Esophagus squamous epithelium (tissue), 5 donors: ENCODE measurements around the gene ADAM12. TPM values are rescaled to one million over a fixed set of nuclear protein-coding genes. Genes with fewer than 3 reads are reported as not detected.
A peak's percentile ranks its signal among the peaks of the same experiment; 100 is the strongest.

Experiments
- DNase-seq: peaks from one replicate; lab custom pipeline; 2025; lab: John Stamatoyannopoulos, UW
- H3K27ac ChIP-seq, 4 donors: fragments of 200-600 bp; sonication (generic); one replicate each; pipeline ENCODE4 v1.5.1; 2016 to 2019; ENCODE audit warnings: mild to moderate bottlenecking in 1 of 4
- H3K27me3 ChIP-seq, 4 donors: fragments of 200-600 bp; sonication (generic); 1 replicate in 3 of 4; 2 replicates in 1 of 4; pipeline versions ENCODE4 v1.5.1 to v1.6.0; 2017 to 2021; ENCODE audit warnings: antibody characterized with exemption in 1 of 4
- H3K36me3 ChIP-seq, 3 donors: fragments of 200-600 bp; sonication (generic); one replicate each; pipeline ENCODE4 v1.5.1; 2016 to 2019
- H3K4me1 ChIP-seq, 3 donors: fragments of 200-600 bp; sonication (generic); one replicate each; pipeline ENCODE4 v1.5.1; 2017 to 2019
- H3K4me3 ChIP-seq, 4 donors: fragments of 200-600 bp; sonication (generic); 1 replicate in 3 of 4; 2 replicates in 1 of 4; pipeline ENCODE4 v1.5.1; 2016 to 2019; ENCODE audit warnings: mild to moderate bottlenecking in 2 of 4, moderate library complexity in 1 of 4
- H3K9me3 ChIP-seq, 3 donors: fragments of 200-600 bp; sonication (generic); one replicate each; pipeline ENCODE4 v1.5.1; 2016 to 2019
- CTCF ChIP-seq, 6 experiments: fragments of 450-650 bp in 4 of 6; fragments of 200-600 bp in 2 of 6; sonication (generic) in 2 of 6; IDR thresholded peaks; one replicate each; pipeline ENCODE4 v1.5.1; 2016 to 2019; ENCODE audit warnings: antibody characterized with exemption in 6 of 6, mild to moderate bottlenecking in 4 of 6, moderate library complexity in 4 of 6
- POLR2A ChIP-seq, 4 donors: fragments of 450-650 bp; IDR thresholded peaks; one replicate each; pipeline ENCODE4 v1.6.1; 2017; ENCODE audit warnings: antibody characterized with exemption in 4 of 4, mild to moderate bottlenecking in 4 of 4, moderate library complexity in 3 of 4
- WGBS, 2 donors: methylation state at CpG; one replicate each; pipeline ENCODE4 v1.1.5; 2018; 5-methylcytosine and 5-hydroxymethylcytosine counted together
- intact Hi-C: fragments of 100-400 bp; cut with DNase I; formaldehyde crosslinking; loops from one replicate; pipeline ENCODE4 v1.15.0; 2022
- total RNA-seq, 4 donors: library from RNA; depleted of rRNA; stranded (reverse); fragments of >200 nt; gene quantifications; one replicate each; pipeline ENCODE4 v1.1.0, GENCODE V29; 2016
- donor health status: DM: yes; HTN: yes; CAD: no.

Gene ADAM12
- total RNA-seq, 4 donors from 2014 or later, result 0.57 to 1.1 (median 0.76) TPM; not detected in 1

- 29 to 42% methylated on average over 6 of the region's 6 CpGs for WGBS, 2 donors
- no peak overlapping the region for H3K4me3 ChIP-seq
- H3K27ac ChIP-seq, result no peak overlapping the region
- H3K36me3 ChIP-seq, result no peaks in the 10 kb centered on the region
- intact Hi-C loops, result no loop called here
- TF ChIP-seq POLR2A (IDR thresholded peaks at IDR 0.05), result no peak
- no peak for TF ChIP-seq CTCF (IDR thresholded peaks at IDR 0.05)
- H3K4me1 ChIP-seq, result no peaks in the 10 kb centered on the region
- H3K9me3 ChIP-seq, result no peaks in the 10 kb centered on the region
- H3K27me3 ChIP-seq, result no peaks in the 10 kb centered on the region
- DNase-seq, result no peak
Observed at GRCh38 chr10:126133906-126134656, 254.2 kb downstream of the ADAM12 start.

GRCh38 chr10:126133082-126133620 is 255.1 kb downstream of the ADAM12 start:
- WGBS, 2 donors, result 96 to 99% methylated on average over 7 to 8 of the region's 9 CpGs

GRCh38 chr10:126131341-126131740 is 256.9 kb downstream of the ADAM12 start:
- DNase-seq, result no peak
- Histone ChIP-seq H3K27me3 (no peaks in the 10 kb centered on the region), H3K4me1 (no peaks in the 10 kb centered on the region), H3K36me3 (no peaks in the 10 kb centered on the region), H3K9me3 (no peaks in the 10 kb centered on the region), H3K27ac (peak overlapping the region in 1 of 4 donors; percentile 29), H3K4me3 (no peak overlapping the region)
- WGBS, 2 donors, result 65 to 66% methylated on average over 4 of the region's 4 CpGs
- no peak for TF ChIP-seq POLR2A (IDR thresholded peaks at IDR 0.05)
- TF ChIP-seq CTCF (IDR thresholded peaks at IDR 0.05), result no peak
- intact Hi-C loops, result no loop called here

More at GRCh38 chr10:126133082-126133620, 255.1 kb downstream of the ADAM12 start:
- Histone ChIP-seq H3K27ac (no peak overlapping the region), H3K36me3 (no peaks in the 10 kb centered on the region), H3K4me1 (no peaks in the 10 kb centered on the region), H3K9me3 (no peaks in the 10 kb centered on the region), H3K27me3 (no peaks in the 10 kb centered on the region), H3K4me3 (no peak overlapping the region)
- intact Hi-C loops, result no loop called here
- no peak for TF ChIP-seq POLR2A (IDR thresholded peaks at IDR 0.05)
- TF ChIP-seq CTCF (IDR thresholded peaks at IDR 0.05), result no peak
- no peak for DNase-seq

- Histone ChIP-seq H3K9me3 (no peaks in the 10 kb centered on the region), H3K4me3 (no peak overlapping the region), H3K27ac (peak overlapping the region in 1 of 4 donors; percentile 36), H3K4me1 (no peaks in the 10 kb centered on the region), H3K27me3 (no peaks in the 10 kb centered on the region), H3K36me3 (no peaks in the 10 kb centered on the region)
- no peak for TF ChIP-seq POLR2A (IDR thresholded peaks at IDR 0.05)
- TF ChIP-seq CTCF (IDR thresholded peaks at IDR 0.05), result no peak
- no peak for DNase-seq
- 64 to 71% methylated on average over 5 to 8 of the region's 9 CpGs for WGBS, 2 donors
- intact Hi-C loops, result no loop called here
Observed at GRCh38 chr10:126130271-126130710, 258.0 kb downstream of the ADAM12 start.

GRCh38 chr10:126129026-126129425 is 259.3 kb downstream of the ADAM12 start:
- intact Hi-C loops, result no loop called here
- Histone ChIP-seq H3K27ac (no peak overlapping the region), H3K4me1 (no peaks in the 10 kb centered on the region), H3K4me3 (no peak overlapping the region), H3K27me3 (no peaks in the 10 kb centered on the region), H3K9me3 (no peaks in the 10 kb centered on the region), H3K36me3 (no peaks in the 10 kb centered on the region)
- 73 to 76% methylated on average over 7 of the region's 7 CpGs for WGBS, 2 donors
- no peak for TF ChIP-seq POLR2A (IDR thresholded peaks at IDR 0.05)
- no peak for TF ChIP-seq CTCF (IDR thresholded peaks at IDR 0.05)
- no peak for DNase-seq
